ENCODE results near the gene FIGNL1.

Gene FIGNL1

GRCh38 chr7:50394315-50394714 is 55.8 kb downstream of the FIGNL1 start:
- no peak for DNase-seq
